ENCODE measurements around the gene FGF1.
"Not testable (repeated sequence)": the region's sequence is repeated elsewhere in the genome, so short reads cannot be mapped to it uniquely, and the experiment has no call there.

Gene FGF1

DNA sequence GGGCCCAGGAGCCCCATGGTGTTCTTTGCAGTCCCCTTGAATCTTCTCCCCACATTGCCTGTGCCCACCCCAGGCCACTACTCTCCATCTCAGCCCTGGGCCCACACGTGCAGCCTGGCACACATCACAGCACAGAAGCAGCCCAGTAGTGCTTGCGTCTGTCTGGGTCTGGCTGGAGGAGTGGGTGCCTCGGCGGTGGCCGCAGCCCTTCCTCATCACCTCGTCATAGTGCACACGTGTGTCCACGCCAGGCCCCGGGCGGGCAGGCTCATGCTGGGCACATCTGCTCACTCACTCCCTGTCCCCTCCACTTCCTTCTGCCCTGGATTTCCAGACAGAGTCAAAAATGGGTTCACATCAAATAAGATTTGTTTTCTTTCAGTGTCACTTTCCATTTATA is 33.3 kb downstream of the FGF1 start:
- no peak overlapping the region for H3K4me3 ChIP-seq (ENCODE audit: low read depth, low read length)
- DNase-seq (ENCODE audit: low read depth), result no peak

DNA sequence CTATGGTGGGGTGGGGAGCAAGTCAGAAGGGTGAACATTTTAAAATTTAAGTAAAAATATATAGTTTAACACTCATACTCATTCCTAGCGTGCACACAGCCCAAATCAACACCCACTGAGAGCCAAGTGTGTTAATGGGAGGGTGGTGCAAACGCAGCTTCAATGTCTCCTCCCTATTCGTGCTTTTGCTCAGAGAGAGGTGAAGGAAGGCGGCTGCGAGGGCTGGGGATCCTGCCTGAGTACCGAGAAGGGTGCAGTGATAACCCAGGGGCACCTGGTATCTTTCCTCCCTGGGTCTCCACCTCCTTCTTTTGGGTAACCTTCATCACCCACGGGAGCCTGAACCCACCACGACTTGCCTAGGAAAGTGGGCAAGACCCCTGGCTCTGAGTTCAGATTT is 35.0 kb downstream of the FGF1 start:
- H3K4me3 ChIP-seq (ENCODE audit: low read depth, low read length), result no peak overlapping the region
- DNase-seq (ENCODE audit: low read depth), result no peak

DNA sequence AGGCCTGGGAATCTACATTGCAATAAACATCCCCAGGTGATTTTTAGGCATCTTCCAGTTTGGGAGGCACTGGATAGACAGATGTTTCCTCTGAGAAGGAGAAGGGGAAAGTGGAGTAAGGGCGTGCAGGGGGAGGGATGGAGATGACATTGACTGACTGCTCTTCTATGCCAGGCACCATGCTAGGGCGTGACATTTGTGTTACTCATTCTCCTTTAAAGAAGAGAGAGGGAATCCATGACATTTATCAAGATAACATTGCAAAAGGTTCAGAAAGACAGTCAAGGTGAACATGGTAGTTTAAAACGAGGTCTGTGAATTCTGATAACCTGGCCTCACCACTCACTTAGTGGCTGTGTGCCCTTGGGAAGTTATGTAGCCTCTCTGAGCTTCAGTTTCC is 35.8 kb downstream of the FGF1 start:
- H3K4me3 ChIP-seq (ENCODE audit: low read depth, low read length), result no peak overlapping the region
- no peak for DNase-seq (ENCODE audit: low read depth)

DNA sequence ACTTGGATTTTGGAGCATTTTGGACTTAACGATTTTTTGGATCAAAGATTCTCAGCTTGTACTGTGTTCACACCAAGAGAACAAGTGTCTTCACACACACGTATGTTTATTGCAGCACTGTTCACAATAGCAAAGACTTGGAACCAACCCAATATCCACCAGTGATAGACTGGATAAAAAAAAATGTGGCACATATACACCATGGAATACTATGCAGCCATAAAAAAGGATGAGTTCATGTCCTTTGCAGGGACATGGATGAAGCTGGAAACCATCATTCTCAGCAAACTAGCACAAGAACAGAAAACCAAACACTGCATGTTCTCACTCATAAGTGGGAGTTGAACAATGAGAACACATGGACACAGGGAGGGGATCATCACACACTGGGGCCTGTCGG is 37.8 kb downstream of the FGF1 start:
- H3K4me3 ChIP-seq (ENCODE audit: low read depth, low read length); DNase-seq (ENCODE audit: low read depth): not testable (repeated sequence)

DNA sequence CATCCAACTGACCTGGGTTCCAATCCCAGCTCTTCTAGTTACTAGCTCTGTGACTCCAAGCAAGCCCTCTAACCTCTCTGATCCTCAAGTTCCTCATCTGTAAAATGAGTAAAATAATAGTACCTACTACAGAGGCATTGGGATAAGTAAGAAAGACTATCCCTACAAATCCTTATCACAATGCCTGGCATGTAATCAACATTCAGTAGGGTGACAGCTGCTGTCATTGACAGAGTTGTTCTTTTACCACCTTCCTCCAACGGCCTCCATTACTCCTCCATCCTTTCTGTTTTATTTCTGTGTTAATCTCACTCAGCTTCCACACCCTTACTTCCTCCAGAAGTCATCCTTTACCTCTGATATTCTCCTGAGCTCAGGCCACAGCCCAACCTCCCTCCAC is 40.4 kb downstream of the FGF1 start:
- no peak overlapping the region for H3K4me3 ChIP-seq (ENCODE audit: low read depth, low read length)
- DNase-seq (ENCODE audit: low read depth), result no peak

DNA sequence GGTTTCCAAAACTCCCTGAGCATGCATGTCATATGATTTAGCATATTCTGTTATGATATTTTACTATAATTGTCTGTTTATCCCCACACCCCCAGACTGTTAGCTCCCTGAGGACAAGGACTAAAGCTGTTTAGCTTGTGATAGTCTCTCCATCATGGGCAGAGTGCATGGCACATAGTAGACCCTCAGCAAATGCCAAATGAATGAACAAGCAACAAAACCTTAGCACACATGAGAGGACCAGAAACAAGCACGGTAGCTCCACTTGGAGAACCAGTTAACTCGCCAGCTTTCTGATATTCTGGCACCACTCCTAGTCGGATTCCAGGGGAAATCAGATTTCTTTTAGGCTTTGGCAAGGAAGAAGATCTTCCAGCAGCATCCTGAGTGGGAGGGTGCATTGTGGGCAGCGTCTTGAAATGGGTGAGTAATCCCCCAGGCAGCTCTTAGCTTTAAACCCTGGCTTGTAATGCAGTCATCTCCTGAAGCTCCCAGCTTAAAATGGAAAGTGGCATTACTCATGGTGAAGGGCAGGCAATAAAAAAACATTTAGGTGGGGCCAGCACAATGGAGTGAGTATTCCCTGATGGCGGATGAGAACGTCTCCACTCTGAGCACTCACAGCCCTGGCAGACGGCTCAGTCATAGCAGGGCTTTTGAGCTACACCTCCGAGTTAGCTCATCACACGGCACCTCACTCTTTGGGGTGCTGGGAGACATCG is 41.1 kb downstream of the FGF1 start:
- DNase-seq (ENCODE audit: low read depth), result peak; percentile 99
- H3K4me3 ChIP-seq (ENCODE audit: low read depth, low read length), result no peak overlapping the region

DNA sequence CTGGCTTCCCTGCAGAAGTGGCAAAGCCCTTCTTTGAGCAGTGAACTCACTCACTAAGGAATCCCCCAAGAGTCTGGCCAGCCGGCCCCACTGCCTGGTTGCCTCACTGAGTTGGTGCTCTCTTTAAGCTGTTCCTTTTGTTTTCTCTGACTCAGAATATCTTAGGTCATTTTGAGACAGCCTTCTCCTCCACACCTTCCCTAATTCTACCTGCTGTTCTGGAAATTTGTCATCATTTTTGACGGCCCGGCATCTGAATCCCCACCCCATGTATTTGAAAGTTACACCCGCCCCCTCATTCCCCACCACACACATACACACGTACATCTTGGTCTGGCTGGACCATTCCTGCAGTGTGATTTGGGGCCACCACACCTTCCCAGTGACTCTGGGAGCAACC is 41.8 kb downstream of the FGF1 start:
- DNase-seq (ENCODE audit: low read depth), result peak; percentile 19
- H3K4me3 ChIP-seq (ENCODE audit: low read depth, low read length), result no peak overlapping the region

DNA sequence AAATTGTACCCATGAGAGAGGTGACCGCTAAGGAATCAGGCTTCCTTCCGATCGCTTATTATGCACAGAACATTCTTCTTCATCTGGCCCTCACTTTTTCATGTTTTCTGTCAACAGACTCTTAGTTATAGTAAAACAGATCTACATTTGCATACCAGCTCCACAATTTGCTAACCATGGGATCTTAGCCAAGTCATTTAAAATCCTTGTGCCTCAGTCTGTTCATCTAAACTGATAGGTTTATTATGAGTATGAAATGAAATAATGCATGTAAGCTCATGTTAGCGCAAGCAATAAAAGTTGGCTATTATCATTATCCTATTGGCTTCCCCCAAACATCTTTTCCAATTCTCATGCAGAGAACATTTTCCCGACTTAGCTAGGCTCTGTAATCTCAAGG is 42.3 kb downstream of the FGF1 start:
- DNase-seq (ENCODE audit: low read depth), result no peak
- H3K4me3 ChIP-seq (ENCODE audit: low read depth, low read length), result no peak overlapping the region

DNA sequence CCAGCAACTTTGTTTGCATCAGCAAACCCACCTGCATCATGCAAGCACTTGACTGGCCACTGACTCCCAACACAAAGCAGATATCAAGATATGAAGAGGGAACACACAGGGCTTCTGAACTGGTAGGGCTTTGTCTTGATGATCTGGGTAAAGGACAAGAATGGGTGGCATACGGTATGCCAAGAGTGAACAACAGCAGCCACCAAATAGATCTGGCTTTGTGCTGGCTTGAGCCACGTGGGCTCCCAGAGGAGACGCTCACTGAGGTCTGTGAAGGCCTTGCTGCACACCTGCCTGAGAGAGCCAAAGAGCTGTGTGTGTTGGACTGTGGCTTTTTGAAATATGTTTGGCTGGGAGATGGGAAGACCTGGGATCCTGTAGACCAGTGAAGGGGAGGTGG is 43.5 kb downstream of the FGF1 start:
- H3K4me3 ChIP-seq (ENCODE audit: low read depth, low read length), result no peak overlapping the region
- DNase-seq (ENCODE audit: low read depth), result no peak

DNA sequence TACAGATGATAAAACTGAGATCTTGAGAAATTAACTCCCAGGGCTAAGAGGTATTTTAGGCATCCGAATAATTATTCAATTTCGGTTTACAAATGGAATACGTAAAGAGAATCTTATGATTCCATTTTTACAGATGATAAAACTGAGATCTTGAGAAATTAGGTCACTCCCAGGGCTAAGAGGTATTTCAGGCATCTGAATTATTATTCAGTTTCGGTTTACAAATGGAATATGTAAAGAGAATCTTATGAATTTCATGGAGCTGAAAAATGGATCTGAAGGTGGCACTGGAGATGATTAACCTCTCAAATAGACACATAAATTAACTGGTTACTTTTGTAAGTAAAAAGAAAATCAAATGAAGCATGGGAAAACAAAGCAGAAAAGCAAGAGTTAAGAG is 44.2 kb downstream of the FGF1 start:
- DNase-seq (ENCODE audit: low read depth), result no peak
- no peak overlapping the region for H3K4me3 ChIP-seq (ENCODE audit: low read depth, low read length)

DNA sequence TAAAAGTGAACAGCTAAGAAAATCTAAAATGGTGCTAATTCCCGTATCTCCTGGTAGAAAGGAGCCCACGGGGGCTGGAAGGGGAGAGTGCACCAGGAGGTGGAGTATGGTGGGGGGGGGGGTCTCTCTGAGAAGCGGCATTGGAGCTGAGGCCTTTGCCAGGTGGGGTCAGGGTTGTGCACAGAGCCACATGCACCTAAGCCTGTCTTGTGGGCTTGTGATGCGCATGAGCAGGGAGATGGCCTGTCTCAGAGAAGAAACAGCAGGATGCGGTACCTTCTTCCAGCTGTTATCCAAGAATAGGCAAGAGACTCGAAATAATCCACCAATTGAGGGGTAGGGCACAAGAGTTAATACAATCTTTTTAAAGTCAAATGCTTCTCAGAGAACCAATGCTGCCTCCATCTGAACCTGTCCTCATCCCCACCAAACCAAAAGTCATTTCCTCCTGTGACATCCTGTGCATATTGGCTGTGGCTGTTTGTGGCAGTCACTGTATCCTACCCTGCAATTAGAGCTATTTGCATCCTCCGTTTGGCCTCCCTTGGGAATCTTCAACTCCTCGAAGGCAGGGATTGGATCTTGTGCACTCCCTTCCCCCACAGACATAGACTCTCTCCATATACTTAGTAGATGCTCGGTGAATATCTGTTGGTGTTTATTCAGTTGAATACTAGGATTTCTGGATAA is 45.4 kb downstream of the FGF1 start:
- no peak for DNase-seq (ENCODE audit: low read depth)
- H3K4me3 ChIP-seq (ENCODE audit: low read depth, low read length), result no peak overlapping the region

DNA sequence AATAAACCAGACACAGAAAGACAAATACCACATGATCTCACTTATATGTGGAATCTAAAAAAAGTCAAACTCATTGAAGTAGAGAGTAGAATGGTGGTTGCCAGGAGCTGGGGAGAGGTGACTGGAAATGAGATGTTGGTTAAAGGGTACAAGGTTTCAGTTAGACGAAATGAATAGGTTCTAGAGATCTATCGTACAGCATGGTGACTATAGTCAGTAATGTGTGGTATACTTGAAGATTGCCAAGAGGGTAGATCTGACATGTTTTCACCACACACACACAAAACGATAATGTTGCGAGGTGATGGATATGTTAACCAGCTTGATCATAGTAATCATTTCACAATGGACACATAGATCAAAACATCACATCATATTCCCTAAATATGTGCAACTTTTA is 46.4 kb downstream of the FGF1 start:
- no peak for DNase-seq (ENCODE audit: low read depth)
- no peak overlapping the region for H3K4me3 ChIP-seq (ENCODE audit: low read depth, low read length)

DNA sequence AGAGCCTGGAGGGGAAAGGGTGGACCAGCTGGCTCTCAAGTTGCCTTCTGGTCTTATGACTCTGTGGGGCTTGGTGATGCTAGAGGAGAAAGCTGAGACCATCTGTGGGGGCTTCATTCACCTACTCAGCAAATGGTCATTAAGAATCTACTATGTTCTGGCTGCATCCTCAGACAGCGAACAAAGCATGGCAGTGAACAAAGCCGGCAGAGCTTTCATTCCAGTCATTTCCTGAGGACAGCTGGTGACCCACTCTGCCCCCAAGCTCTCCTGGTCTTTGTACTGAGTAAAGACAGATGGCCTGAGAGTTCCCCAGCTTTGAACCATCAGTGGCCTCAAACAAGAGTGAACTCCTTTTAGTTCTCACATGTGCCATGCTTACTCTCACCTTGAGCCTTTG is 48.0 kb downstream of the FGF1 start:
- no peak overlapping the region for H3K4me3 ChIP-seq (ENCODE audit: low read depth, low read length)
- no peak for DNase-seq (ENCODE audit: low read depth)

DNA sequence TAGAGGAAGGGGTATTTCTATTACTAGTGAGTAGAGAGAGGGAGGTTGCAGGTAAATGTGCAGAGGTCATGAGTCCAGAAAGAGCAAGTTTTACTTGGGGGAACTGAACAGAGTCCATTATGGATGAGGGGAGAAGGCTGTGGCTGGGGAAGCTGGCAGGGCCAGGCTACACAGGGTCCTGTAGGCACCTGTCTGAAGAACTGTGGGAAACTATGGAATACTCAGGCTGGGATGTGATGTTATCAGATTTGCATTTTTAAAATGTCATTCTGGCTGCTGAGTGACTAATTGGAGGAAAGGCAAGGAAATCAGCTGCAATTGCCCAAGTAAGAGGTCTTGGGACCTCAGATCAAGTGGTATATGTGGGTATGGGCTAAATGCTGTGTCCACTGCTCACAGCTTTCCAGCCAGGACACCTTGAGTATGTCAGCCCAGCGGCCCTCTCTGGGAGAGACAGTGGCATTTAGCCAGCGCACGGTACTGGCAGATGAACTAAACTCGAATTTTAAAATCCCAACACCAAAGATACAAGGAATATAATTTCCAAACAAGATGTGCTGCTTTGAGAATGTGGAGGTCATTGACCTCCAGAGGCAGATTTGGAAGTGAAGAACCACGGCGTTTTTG is 49.1 kb downstream of the FGF1 start:
- H3K4me3 ChIP-seq (ENCODE audit: low read depth, low read length), result no peak overlapping the region
- no peak for DNase-seq (ENCODE audit: low read depth)

DNA sequence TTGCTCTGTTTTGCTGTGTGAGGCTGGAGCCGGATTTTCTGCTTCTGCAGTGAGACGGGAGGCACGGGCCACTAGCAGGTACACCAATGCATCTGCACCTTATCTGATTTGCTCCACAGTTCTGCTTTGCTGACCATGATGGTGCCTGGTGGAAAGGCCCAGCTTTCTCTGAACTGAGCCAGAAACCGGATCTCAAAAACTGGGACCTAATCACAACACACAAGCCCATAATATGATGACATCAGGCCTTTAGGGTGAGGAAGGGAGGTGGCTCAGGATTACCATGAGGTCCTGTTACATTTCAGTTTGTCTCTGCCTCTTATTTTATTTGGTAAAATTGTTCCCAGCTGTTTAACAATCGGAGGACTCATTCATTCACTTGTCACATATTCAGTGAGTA is 49.8 kb downstream of the FGF1 start:
- no peak for DNase-seq (ENCODE audit: low read depth)
- no peak overlapping the region for H3K4me3 ChIP-seq (ENCODE audit: low read depth, low read length)

DNA sequence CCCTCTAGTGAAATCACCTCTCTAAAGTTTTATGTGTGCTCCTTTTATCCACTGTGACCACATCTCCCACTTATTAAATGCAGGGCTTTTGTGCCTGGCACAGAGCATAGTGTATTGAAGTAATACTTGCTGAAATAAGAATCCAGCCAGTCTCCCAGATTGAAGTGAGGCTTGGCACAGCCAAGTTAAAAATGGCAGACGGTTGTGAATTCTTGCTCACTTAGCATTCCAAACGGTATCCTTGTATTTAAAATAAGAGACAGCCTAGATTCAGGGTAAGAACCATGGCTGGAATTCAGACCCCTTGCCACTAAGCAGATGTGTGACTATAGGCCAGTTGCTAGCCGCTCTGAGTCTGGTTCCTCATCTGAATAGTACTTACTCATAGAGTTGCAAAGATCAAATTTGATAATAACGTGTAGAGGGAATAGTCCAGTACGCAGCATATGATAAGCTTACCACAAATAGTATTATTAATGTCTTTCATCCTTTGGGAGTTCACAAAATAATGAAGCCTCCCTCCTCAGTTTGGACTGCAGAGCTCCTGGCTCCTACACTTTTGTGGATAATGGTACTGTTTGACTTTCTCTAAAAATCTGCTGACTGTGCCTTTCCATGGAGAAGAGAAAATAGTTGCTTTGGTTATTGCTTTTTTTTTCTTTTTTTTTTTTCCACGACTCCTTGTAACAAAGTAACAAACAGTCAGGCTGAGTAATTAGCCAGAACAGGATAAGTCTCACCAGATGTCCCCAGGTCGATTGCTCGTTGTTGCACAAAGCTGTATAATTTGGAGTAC is 51.5 kb downstream of the FGF1 start:
- H3K4me3 ChIP-seq (ENCODE audit: low read depth, low read length), result no peak overlapping the region
- no peak for DNase-seq (ENCODE audit: low read depth)

DNA sequence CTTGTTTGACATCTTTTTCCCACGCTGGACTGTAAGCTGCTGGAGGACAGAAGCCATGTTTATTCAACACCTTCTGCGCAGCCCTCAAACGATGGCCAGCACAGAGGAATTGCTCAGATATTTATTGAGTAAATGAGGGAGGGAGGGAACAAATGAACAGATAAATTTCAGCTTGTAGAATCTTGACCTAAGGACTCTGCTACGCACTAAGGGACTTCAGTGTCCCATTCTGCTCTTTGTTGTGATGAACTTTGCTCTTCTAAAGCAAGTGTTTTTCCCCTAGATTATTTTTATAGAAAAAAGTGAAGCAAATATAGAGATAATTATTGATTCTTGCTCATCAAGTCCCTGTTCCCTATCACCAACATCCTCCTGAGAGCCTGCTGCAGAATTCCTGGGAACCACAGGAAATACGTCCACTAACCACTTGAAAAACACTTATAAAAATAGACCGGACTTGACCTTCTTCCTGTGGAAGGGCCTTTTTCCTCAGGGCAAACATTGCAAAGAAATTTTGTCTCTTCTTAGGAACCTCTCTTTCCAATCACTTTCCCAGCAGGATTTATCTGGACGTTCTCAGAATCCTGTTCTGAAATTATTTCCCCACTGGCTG is 54.9 kb downstream of the FGF1 start:
- H3K4me3 ChIP-seq (ENCODE audit: low read depth, low read length), result no peak overlapping the region
- no peak for DNase-seq (ENCODE audit: low read depth)

DNA sequence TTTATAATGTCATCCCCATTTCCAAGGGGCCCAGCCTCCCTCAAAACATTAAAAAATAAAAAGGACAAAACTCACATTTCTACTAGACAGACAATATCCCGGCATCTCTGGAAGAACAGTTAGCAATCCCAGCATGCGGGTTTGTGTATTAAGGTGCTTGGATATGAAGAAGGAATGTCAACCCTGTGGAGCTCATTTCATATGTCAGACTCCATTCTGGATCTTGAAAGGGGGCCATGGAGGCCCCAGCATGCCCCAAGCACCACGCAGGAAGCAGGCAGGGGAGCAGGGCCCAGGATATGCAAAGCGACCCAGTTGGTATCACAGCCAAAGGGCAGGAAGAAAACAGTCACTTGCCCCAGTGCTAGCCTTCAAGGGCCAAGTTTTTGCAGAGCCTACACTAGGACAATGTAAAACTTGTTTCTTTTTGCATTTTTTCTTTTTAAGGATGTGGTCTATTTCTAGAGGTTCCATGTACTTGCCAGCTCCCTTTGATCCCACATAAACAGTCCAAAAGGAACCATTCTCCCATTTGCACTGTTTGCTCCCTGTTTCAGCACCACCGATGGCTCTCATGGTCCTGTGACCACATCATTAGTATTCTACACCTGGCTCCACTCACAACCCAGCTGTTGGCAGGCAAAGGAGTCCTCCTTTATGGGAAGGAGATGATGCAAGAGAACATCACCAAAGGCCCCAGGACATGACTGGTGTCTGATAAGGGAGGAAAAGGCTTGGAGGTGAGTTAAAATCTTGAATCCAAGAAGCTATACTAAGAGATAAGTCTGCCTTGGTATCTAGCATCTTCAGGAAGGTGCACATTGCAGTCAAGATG is 58.3 kb downstream of the FGF1 start:
- no peak for DNase-seq (ENCODE audit: low read depth)
- no peak overlapping the region for H3K4me3 ChIP-seq (ENCODE audit: low read depth, low read length)

DNA sequence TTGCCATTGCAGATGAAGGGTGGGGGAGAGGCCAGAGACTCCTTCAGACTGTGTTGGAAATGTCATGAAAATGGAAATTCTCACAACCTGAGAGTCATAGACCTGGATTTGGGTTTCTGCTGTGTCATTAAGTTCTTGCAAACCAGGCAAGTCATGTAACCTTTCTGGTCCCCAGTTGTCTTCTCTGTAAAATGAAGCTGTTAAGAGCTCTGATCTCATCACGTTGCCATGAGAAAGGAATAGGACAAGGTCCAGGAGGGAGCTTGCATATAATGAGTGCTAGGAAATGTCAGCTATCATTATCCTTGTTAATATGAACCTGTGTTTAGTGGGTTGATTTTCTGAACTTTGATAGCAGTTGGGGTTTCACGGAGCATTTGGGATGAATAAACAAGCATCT is 59.1 kb downstream of the FGF1 start:
- no peak for DNase-seq (ENCODE audit: low read depth)
- no peak overlapping the region for H3K4me3 ChIP-seq (ENCODE audit: low read depth, low read length)
